NCI-H524 (cell line): ENCODE results near the gene AKIRIN2.
"Not testable (repeated sequence)": the region's sequence is repeated elsewhere in the genome, so short reads cannot be mapped to it uniquely, and the experiment has no call there.

ENCODE experiments used
- DNase-seq, 2 experiments: peaks; one replicate each; lab custom pipeline; 2025; lab: John Stamatoyannopoulos, UW

AKIRIN2 gene

GRCh38 chr6:87687893-87688292 lies 14.1 kb downstream of the AKIRIN2 start:
- not testable (repeated sequence) for DNase-seq

- no peak for DNase-seq
Measured at GRCh38 chr6:87687296-87687695, 14.7 kb downstream of the AKIRIN2 start.

- DNase-seq: not testable (repeated sequence)
Measured at GRCh38 chr6:87686636-87687205, 15.3 kb downstream of the AKIRIN2 start.

GRCh38 chr6:87684895-87685654 lies 17.0 kb downstream of the AKIRIN2 start:
- no peak for DNase-seq

GRCh38 chr6:87683890-87684289 lies 18.1 kb downstream of the AKIRIN2 start:
- DNase-seq: no peak

GRCh38 chr6:87682310-87682709 lies 19.7 kb downstream of the AKIRIN2 start:
- no peak for DNase-seq

GRCh38 chr6:87675004-87675681 lies 26.9 kb downstream of the AKIRIN2 start:
- DNase-seq: no peak

GRCh38 chr6:87674290-87674689 lies 27.7 kb downstream of the AKIRIN2 start:
- DNase-seq: no peak

- DNase-seq: no peak
Measured at GRCh38 chr6:87673237-87673636, 28.8 kb downstream of the AKIRIN2 start.

GRCh38 chr6:87672641-87673040 lies 29.4 kb downstream of the AKIRIN2 start:
- DNase-seq: no peak

- DNase-seq: no peak
Measured at GRCh38 chr6:87671555-87672029, 30.4 kb downstream of the AKIRIN2 start.

- no peak for DNase-seq
Measured at GRCh38 chr6:87670707-87671106, 31.3 kb downstream of the AKIRIN2 start.

- no peak for DNase-seq
Measured at GRCh38 chr6:87669051-87669450, 33.0 kb downstream of the AKIRIN2 start.

GRCh38 chr6:87668013-87668412 lies 34.0 kb downstream of the AKIRIN2 start:
- no peak for DNase-seq

- DNase-seq: no peak
Measured at GRCh38 chr6:87667032-87667431, 35.0 kb downstream of the AKIRIN2 start.

GRCh38 chr6:87664921-87665485 lies 37.0 kb downstream of the AKIRIN2 start:
- DNase-seq: no peak

GRCh38 chr6:87663434-87663833 lies 38.6 kb downstream of the AKIRIN2 start:
- no peak for DNase-seq

- no peak for DNase-seq
Measured at GRCh38 chr6:87661503-87661902, 40.5 kb downstream of the AKIRIN2 start.

- no peak for DNase-seq
Measured at GRCh38 chr6:87661016-87661415, 41.0 kb downstream of the AKIRIN2 start.

GRCh38 chr6:87660226-87660911 lies 41.7 kb downstream of the AKIRIN2 start:
- no peak for DNase-seq

- no peak for DNase-seq
Measured at GRCh38 chr6:87658516-87658915, 43.5 kb downstream of the AKIRIN2 start.

- no peak for DNase-seq
Measured at GRCh38 chr6:87656857-87657256, 45.2 kb downstream of the AKIRIN2 start.
